Body of pancreas (tissue), 4 donors: ENCODE data around the gene NEDD4L.

Experiments used
- POLR2A ChIP-seq, 3 donors: fragments of 450-650 bp; IDR thresholded peaks; one replicate each; pipeline ENCODE4 v1.6.1; 2016; ENCODE audit warnings: antibody characterized with exemption in 3 of 3, mild to moderate bottlenecking in 2 of 3
- TF ChIP-seq, protein P1 (sequence below), 7 experiments: fragments of 450-650 bp in 4 of 7; fragments of 200-600 bp in 3 of 7; sonication (generic) in 3 of 7; IDR thresholded peaks; one replicate each; pipeline ENCODE4 v1.5.1; 2016 to 2019; ENCODE audit warnings: antibody characterized with exemption in 7 of 7

DNA sequence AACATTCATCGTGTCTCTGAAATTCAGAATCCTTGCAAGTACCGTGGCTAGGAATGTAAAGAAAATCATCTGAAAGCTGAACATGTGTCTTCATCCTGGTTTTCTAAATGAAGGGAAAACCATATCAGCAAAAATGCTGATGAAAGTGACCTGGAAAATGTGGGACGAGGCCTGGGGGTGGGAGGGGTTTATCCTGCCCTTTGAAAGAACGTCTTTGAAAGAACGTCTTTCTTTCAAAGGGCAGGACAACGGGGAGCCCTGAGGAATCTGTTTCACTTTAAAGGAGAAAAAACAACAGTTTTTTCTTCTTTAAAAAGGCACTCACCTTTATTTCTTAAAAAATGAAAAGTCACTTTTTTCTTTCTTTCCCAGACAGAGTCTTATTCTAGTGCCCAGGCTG, 399.6 kb downstream of the NEDD4L start:
- TF ChIP-seq, protein P1, sequence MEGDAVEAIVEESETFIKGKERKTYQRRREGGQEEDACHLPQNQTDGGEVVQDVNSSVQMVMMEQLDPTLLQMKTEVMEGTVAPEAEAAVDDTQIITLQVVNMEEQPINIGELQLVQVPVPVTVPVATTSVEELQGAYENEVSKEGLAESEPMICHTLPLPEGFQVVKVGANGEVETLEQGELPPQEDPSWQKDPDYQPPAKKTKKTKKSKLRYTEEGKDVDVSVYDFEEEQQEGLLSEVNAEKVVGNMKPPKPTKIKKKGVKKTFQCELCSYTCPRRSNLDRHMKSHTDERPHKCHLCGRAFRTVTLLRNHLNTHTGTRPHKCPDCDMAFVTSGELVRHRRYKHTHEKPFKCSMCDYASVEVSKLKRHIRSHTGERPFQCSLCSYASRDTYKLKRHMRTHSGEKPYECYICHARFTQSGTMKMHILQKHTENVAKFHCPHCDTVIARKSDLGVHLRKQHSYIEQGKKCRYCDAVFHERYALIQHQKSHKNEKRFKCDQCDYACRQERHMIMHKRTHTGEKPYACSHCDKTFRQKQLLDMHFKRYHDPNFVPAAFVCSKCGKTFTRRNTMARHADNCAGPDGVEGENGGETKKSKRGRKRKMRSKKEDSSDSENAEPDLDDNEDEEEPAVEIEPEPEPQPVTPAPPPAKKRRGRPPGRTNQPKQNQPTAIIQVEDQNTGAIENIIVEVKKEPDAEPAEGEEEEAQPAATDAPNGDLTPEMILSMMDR (IDR thresholded peaks at IDR 0.05): no peak
- TF ChIP-seq POLR2A (IDR thresholded peaks at IDR 0.05): no peak
